H9 (cell line): Measurements from ENCODE around the gene GLS. TPM values are rescaled to one million over a fixed set of nuclear protein-coding genes. Genes with fewer than 3 reads are reported as not detected.

Experiments used
- DNase-seq: peaks from one replicate; pipeline ENCODE4 v3.0.0-alpha.2; 2017
- H2AFZ ChIP-seq: one replicate; pipeline ENCODE4 v1.6.1; 2013; ENCODE audit warnings: mild to moderate bottlenecking, low read length, control low read depth, moderate library complexity
- H2AK5ac ChIP-seq: 2 replicates; pipeline ENCODE4 v1.6.1; 2013; ENCODE audit warnings: low read length, control low read depth, mixed read lengths; ENCODE audit not compliant: insufficient read length
- H2BK120ac ChIP-seq: one replicate; pipeline ENCODE4 v1.6.1; 2013; ENCODE audit warnings: low read depth, mild to moderate bottlenecking, low read length, control low read depth, inconsistent platforms; ENCODE audit not compliant: poor library complexity, severe bottlenecking
- H2BK12ac ChIP-seq: 2 replicates; pipeline ENCODE4 v1.6.1; 2013; ENCODE audit warnings: low read length, control low read depth, mixed read lengths, low read depth; ENCODE audit not compliant: insufficient read length
- H2BK15ac ChIP-seq: 2 replicates; pipeline ENCODE4 v1.6.1; 2013; ENCODE audit warnings: low read depth, low read length, control low read depth
- H2BK20ac ChIP-seq: one replicate; pipeline ENCODE4 v1.6.1; 2013; ENCODE audit warnings: low read depth, mild to moderate bottlenecking, low read length, control low read depth, inconsistent platforms; ENCODE audit not compliant: poor library complexity, severe bottlenecking
- H2BK5ac ChIP-seq: 2 replicates; pipeline ENCODE4 v1.6.1; 2013; ENCODE audit warnings: low read length, control low read depth, mixed read lengths; ENCODE audit not compliant: insufficient read length
- H3K14ac ChIP-seq: 2 replicates; pipeline ENCODE4 v1.6.1; 2013; ENCODE audit warnings: low read length, control low read depth; ENCODE audit not compliant: insufficient read depth
- H3K18ac ChIP-seq: 2 replicates; pipeline ENCODE4 v1.6.1; 2013; ENCODE audit warnings: low read depth, mild to moderate bottlenecking, mixed read lengths, low read length, control low read depth; ENCODE audit not compliant: insufficient read length
- H3K23ac ChIP-seq: 2 replicates; pipeline ENCODE4 v1.6.1; 2013; ENCODE audit warnings: low read length, control low read depth, mixed read lengths, low read depth; ENCODE audit not compliant: insufficient read length
- H3K23me2 ChIP-seq: 2 replicates; pipeline ENCODE4 v1.6.1; 2013; ENCODE audit warnings: low read depth, mild to moderate bottlenecking, mixed read lengths, low read length, control low read depth; ENCODE audit not compliant: insufficient read length, poor library complexity, severe bottlenecking
- H3K27ac ChIP-seq: 2 replicates; pipeline ENCODE4 v1.5.1; 2013; ENCODE audit warnings: low read length, control low read depth, mixed read lengths, low read depth; ENCODE audit not compliant: insufficient read length
- H3K27me3 ChIP-seq: 2 replicates; pipeline ENCODE4 v1.6.1; 2013; ENCODE audit warnings: low read length, control low read depth, inconsistent platforms; ENCODE audit not compliant: insufficient read depth
- H3K4ac ChIP-seq: 2 replicates; pipeline ENCODE4 v1.6.1; 2013; ENCODE audit warnings: low read depth, mild to moderate bottlenecking, control low read depth, inconsistent platforms, low read length, moderate library complexity
- H3K4me1 ChIP-seq: 2 replicates; pipeline ENCODE4 v1.6.1; 2013; ENCODE audit warnings: low read length, control low read depth, inconsistent platforms; ENCODE audit not compliant: insufficient read depth
- H3K4me2 ChIP-seq: 2 replicates; pipeline ENCODE4 v1.6.1; 2013; ENCODE audit warnings: low read length, control low read depth, mixed read lengths; ENCODE audit not compliant: insufficient read length, insufficient read depth
- H3K56ac ChIP-seq: 2 replicates; pipeline ENCODE4 v1.6.1; 2013; ENCODE audit warnings: low read depth, mild to moderate bottlenecking, mixed read lengths, low read length, control low read depth; ENCODE audit not compliant: insufficient read length
- H3K79me1 ChIP-seq: 2 replicates; pipeline ENCODE4 v1.6.1; 2013; ENCODE audit warnings: low read depth, mild to moderate bottlenecking, moderate library complexity, low read length, control low read depth, inconsistent platforms; ENCODE audit not compliant: insufficient read depth, poor library complexity, severe bottlenecking
- H3K79me2 ChIP-seq: 2 replicates; pipeline ENCODE4 v1.6.1; 2013; ENCODE audit warnings: low read length, control low read depth, inconsistent platforms; ENCODE audit not compliant: insufficient read depth
- H3K9ac ChIP-seq: 2 replicates; pipeline ENCODE4 v1.6.1; 2013; ENCODE audit warnings: low read length, control low read depth, mixed read lengths; ENCODE audit not compliant: insufficient read length; ENCODE audit errors: extremely low read depth
- H3K9me3 ChIP-seq: one replicate; pipeline ENCODE4 v1.6.1; 2013; ENCODE audit warnings: low read depth, low read length, inconsistent platforms; ENCODE audit not compliant: control insufficient read depth
- H3T11ph ChIP-seq: one replicate; pipeline ENCODE4 v1.6.1; 2013; ENCODE audit warnings: mild to moderate bottlenecking, low read length, control low read depth, inconsistent platforms
- H4K20me1 ChIP-seq: one replicate; pipeline ENCODE4 v1.6.1; 2013; ENCODE audit not compliant: control insufficient read depth, insufficient read length, insufficient read depth
- H4K5ac ChIP-seq: 2 replicates; pipeline ENCODE4 v1.6.1; 2013; ENCODE audit warnings: low read depth, mild to moderate bottlenecking, mixed read lengths, low read length, control low read depth; ENCODE audit not compliant: insufficient read length
- H4K8ac ChIP-seq: replicated peaks from 2 replicates; pipeline ENCODE4 v1.6.1; 2013; ENCODE audit warnings: low read length, control low read depth, mixed read lengths, low read depth; ENCODE audit not compliant: insufficient read length
- H4K91ac ChIP-seq: 2 replicates; pipeline ENCODE4 v1.6.1; 2013; ENCODE audit warnings: low read depth, mild to moderate bottlenecking, moderate library complexity, mixed read lengths, low read length, control low read depth; ENCODE audit not compliant: insufficient read length
- H3K27ac Mint-ChIP-seq, 3 experiments: 2 replicates in 2 of 3; 3 replicates in 1 of 3; pipeline ENCODE4 v1.8.0; 2020 to 2021; ENCODE audit warnings: mixed read lengths in 3 of 3, mild to moderate bottlenecking in 1 of 3, moderate library complexity in 1 of 3
- H3K27me3 Mint-ChIP-seq: 2 replicates; pipeline ENCODE4 v1.8.0; 2021; ENCODE audit warnings: low read depth, mild to moderate bottlenecking, moderate library complexity, mixed read lengths
- H3K36me3 Mint-ChIP-seq, 3 experiments: 2 replicates in 2 of 3; 3 replicates in 1 of 3; pipeline ENCODE4 v1.8.0; 2020 to 2021; ENCODE audit warnings: low read depth in 3 of 3, mixed read lengths in 3 of 3; ENCODE audit not compliant: insufficient read depth in 1 of 3
- H3K4me1 Mint-ChIP-seq, 2 experiments: 2 replicates each; pipeline ENCODE4 v1.8.0; 2020; ENCODE audit warnings: mixed read lengths in 2 of 2
- H3K4me3 Mint-ChIP-seq, 2 experiments: 2 replicates in 1 of 2; 3 replicates in 1 of 2; pipeline ENCODE4 v1.8.0; 2020 to 2021; ENCODE audit warnings: mild to moderate bottlenecking in 2 of 2, mixed read lengths in 2 of 2, moderate library complexity in 1 of 2
- H3K9me3 Mint-ChIP-seq, 2 experiments: 2 replicates in 1 of 2; 3 replicates in 1 of 2; pipeline ENCODE4 v1.8.0; 2020; ENCODE audit warnings: mild to moderate bottlenecking in 2 of 2, mixed read lengths in 2 of 2, moderate library complexity in 1 of 2
- WGBS: extraction: QIAGEN DNeasy Blood & Tissue Kit; methylation state at CpG from one replicate; pipeline ENCODE4 v1.1.7; 2013; ENCODE audit warnings: missing lambda C conversion rate, low lambda C conversion rate, mixed read lengths; ENCODE audit not compliant: insufficient read length; ENCODE audit errors: extremely low coverage; 5-methylcytosine and 5-hydroxymethylcytosine counted together
- total RNA-seq: library from RNA; stranded (reverse); gene quantifications from 2 replicates; pipeline ENCODE4 v1.2.1, GENCODE V29; 2021
- TF ChIP-seq, protein P1 (sequence below): fragments of 200-600 bp; sonication (generic); conservative IDR thresholded peaks from 3 replicates; pipeline ENCODE4 v1.8.0; 2021; ENCODE audit warnings: antibody characterized with exemption, mild to moderate bottlenecking

Gene GLS
- total RNA-seq, 1 experiment from 2014 or later: 69.3 TPM

DNA sequence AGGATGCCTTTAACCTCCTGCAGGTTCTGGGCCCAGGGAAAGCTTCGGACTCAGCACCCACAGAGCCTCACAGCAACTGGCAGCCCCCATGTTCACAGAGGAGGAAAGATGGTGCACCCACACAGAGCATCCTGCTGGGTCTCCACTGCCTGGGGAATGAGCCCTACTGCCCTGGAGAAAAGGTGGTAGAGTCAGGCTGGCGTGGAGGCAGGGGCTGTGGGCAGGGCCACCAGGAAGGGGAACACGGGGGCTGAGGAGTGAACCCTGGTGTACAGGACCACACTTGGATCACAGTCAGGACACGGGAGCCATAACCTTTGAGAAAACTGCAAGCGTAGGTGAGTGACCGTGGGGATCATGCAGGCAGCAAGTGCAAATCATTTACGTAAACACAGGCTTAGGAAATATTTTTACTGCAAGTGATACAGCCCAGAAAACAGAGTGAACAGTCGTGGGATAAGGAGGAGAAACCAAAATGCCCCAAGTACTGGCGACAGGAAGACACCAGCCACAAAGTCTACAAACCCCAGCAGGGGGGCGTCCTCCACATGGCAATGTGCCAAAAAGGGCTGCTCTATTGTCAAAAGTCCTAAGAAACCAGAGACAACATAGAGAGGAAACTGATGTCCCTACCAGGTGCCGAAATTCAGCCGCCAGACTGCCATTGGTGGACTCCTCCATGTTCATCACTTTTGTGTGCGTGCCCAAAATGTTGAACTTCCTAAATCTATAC is 105.8 kb downstream of the GLS start:
- H3K4me1 Mint-ChIP-seq: no peaks in the 10 kb centered on the region
- Histone ChIP-seq H3K23me2 (no peaks in the 10 kb centered on the region), H3K4me1 (no peaks in the 10 kb centered on the region), H2BK5ac (no peak overlapping the region), H3K4ac (no peak overlapping the region), H3K79me1 (no peaks in the 10 kb centered on the region), H3K27me3 (no peaks in the 10 kb centered on the region), H4K5ac (no peak overlapping the region), H3K27ac (no peak overlapping the region), H2BK120ac (no peak overlapping the region), H3K79me2 (no peaks in the 10 kb centered on the region), H3K18ac (no peak overlapping the region), H2BK15ac (no peak overlapping the region), H4K8ac (no peak overlapping the region), H3K23ac (no peak overlapping the region), H4K91ac (no peak overlapping the region), H3K9me3 (no peaks in the 10 kb centered on the region), H3K56ac (no peak overlapping the region), H2AFZ (no peak overlapping the region), H2BK20ac (no peak overlapping the region), H3K14ac (no peak overlapping the region), H2AK5ac (no peak overlapping the region), H2BK12ac (no peak overlapping the region), H3K9ac (no peak overlapping the region), H3T11ph (no peak overlapping the region), H4K20me1 (no peaks in the 10 kb centered on the region), H3K4me2 (no peak overlapping the region)
- H3K9me3 Mint-ChIP-seq: no peaks in the 10 kb centered on the region
- no peak overlapping the region for H3K4me3 Mint-ChIP-seq
- no peaks in the 10 kb centered on the region for H3K27me3 Mint-ChIP-seq
- H3K27ac Mint-ChIP-seq: no peak overlapping the region
- no CpG with 5 or more reads among the region's 13 CpGs for WGBS
- DNase-seq: no peak
- H3K36me3 Mint-ChIP-seq: peaks cover 61 to 95% (median 92%) of the 10 kb centered on the region in 3 experiments
- TF ChIP-seq, protein P1, sequence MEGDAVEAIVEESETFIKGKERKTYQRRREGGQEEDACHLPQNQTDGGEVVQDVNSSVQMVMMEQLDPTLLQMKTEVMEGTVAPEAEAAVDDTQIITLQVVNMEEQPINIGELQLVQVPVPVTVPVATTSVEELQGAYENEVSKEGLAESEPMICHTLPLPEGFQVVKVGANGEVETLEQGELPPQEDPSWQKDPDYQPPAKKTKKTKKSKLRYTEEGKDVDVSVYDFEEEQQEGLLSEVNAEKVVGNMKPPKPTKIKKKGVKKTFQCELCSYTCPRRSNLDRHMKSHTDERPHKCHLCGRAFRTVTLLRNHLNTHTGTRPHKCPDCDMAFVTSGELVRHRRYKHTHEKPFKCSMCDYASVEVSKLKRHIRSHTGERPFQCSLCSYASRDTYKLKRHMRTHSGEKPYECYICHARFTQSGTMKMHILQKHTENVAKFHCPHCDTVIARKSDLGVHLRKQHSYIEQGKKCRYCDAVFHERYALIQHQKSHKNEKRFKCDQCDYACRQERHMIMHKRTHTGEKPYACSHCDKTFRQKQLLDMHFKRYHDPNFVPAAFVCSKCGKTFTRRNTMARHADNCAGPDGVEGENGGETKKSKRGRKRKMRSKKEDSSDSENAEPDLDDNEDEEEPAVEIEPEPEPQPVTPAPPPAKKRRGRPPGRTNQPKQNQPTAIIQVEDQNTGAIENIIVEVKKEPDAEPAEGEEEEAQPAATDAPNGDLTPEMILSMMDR: no peak
